ENCODE measurements around the gene CRIP1.

Gene CRIP1

GRCh38 chr14:105471297-105471821, 15.3 kb upstream of the CRIP1 start:
- FAIRE-seq: no peak

GRCh38 chr14:105471823-105472485, 14.7 kb upstream of the CRIP1 start:
- no peak for FAIRE-seq

GRCh38 chr14:105472486-105472991, 14.1 kb upstream of the CRIP1 start:
- FAIRE-seq: no peak

- FAIRE-seq: no peak
These were observed 13.5 kb upstream of the CRIP1 start for GRCh38 chr14:105473033-105473676.

- FAIRE-seq: no peak
These were observed 12.8 kb upstream of the CRIP1 start for GRCh38 chr14:105473677-105474482.

GRCh38 chr14:105474483-105475268, 12.0 kb upstream of the CRIP1 start, which contains the start of gene CRIP2:
Gene CRIP2 (plus strand): TSS chr14:105474821. CDS start chr14:105474863, 42 bp downstream.
- FAIRE-seq: no peak

- no peak for FAIRE-seq
These were observed 11.2 kb upstream of the CRIP1 start for GRCh38 chr14:105475269-105476096.

- FAIRE-seq: no peak
These were observed 10.4 kb upstream of the CRIP1 start for GRCh38 chr14:105476097-105476830.

- FAIRE-seq: no peak
These were observed 9.6 kb upstream of the CRIP1 start for GRCh38 chr14:105476831-105477659.

- no peak for FAIRE-seq
These were observed 8.9 kb upstream of the CRIP1 start for GRCh38 chr14:105477660-105478397.

- no peak for FAIRE-seq
These were observed 8.1 kb upstream of the CRIP1 start for GRCh38 chr14:105478398-105479251.

- FAIRE-seq: no peak
These were observed 7.1 kb upstream of the CRIP1 start for GRCh38 chr14:105479431-105480158.

GRCh38 chr14:105480199-105480746, 6.4 kb upstream of the CRIP1 start:
- FAIRE-seq: no peak

- peak; percentile 86 for FAIRE-seq
These were observed 5.6 kb upstream of the CRIP1 start for GRCh38 chr14:105480807-105481801.

- no peak for FAIRE-seq
These were observed 4.7 kb upstream of the CRIP1 start for GRCh38 chr14:105481886-105482457.
